MM.1S (cell line): Measurements from ENCODE around the gene LRRC42.

Experiments
- DNase-seq: peaks from one replicate; pipeline ENCODE4 v3.0.0-alpha.2; 2015
- H2AFZ ChIP-seq: fragments of 300-600 bp; sonication (generic); 2 replicates; pipeline ENCODE4 v1.6.0; 2016; ENCODE audit warnings: antibody characterized with exemption, low read length
- H3F3A ChIP-seq: fragments of 300-600 bp; sonication (generic); 2 replicates; pipeline ENCODE4 v1.6.1; 2016; ENCODE audit warnings: mild to moderate bottlenecking, antibody characterized with exemption, low read length, moderate library complexity, mixed read lengths; ENCODE audit not compliant: insufficient read depth
- H3K27ac ChIP-seq: fragments of 300-600 bp; sonication (generic); 2 replicates; pipeline ENCODE4 v1.5.1; 2016; ENCODE audit warnings: mild to moderate bottlenecking, low read length
- H3K27me3 ChIP-seq: fragments of 300-600 bp; sonication (generic); replicated peaks from 2 replicates; pipeline ENCODE4 v1.6.0; 2016; ENCODE audit warnings: low read length; ENCODE audit not compliant: insufficient read depth
- H3K36me3 ChIP-seq: fragments of 300-600 bp; sonication (generic); replicated peaks from 2 replicates; pipeline ENCODE4 v1.6.1; 2016; ENCODE audit warnings: mild to moderate bottlenecking, low read length, mixed read lengths; ENCODE audit not compliant: insufficient read depth
- H3K4me1 ChIP-seq: fragments of 300-600 bp; sonication (generic); 2 replicates; pipeline ENCODE4 v1.6.1; 2016; ENCODE audit warnings: low read length, mixed read lengths
- H3K4me2 ChIP-seq: fragments of 300-600 bp; sonication (generic); 2 replicates; pipeline ENCODE4 v1.6.0; 2016; ENCODE audit warnings: low read depth, low read length
- H3K4me3 ChIP-seq: fragments of 300-600 bp; sonication (generic); 2 replicates; pipeline ENCODE4 v1.5.1; 2016; ENCODE audit warnings: low read length, mixed read lengths
- H3K79me2 ChIP-seq: fragments of 300-600 bp; sonication (generic); 2 replicates; pipeline ENCODE4 v1.6.1; 2016; ENCODE audit warnings: mixed run types, low read length, mixed read lengths
- H3K9ac ChIP-seq: fragments of 300-600 bp; sonication (generic); 2 replicates; pipeline ENCODE4 v1.6.1; 2016; ENCODE audit warnings: low read length, mixed read lengths
- H3K9me2 ChIP-seq: fragments of 300-600 bp; sonication (generic); replicated peaks from 2 replicates; pipeline ENCODE4 v1.6.1; 2016; ENCODE audit warnings: mild to moderate bottlenecking, low read length, mixed read lengths; ENCODE audit not compliant: insufficient read depth
- H3K9me3 ChIP-seq: fragments of 300-600 bp; sonication (generic); replicated peaks from 2 replicates; pipeline ENCODE4 v1.6.1; 2016; ENCODE audit warnings: mild to moderate bottlenecking, low read length, mixed read lengths; ENCODE audit not compliant: insufficient read depth
- H4K20me1 ChIP-seq: fragments of 300-600 bp; sonication (generic); 2 replicates; pipeline ENCODE4 v1.6.1; 2016; ENCODE audit warnings: mild to moderate bottlenecking, low read length, moderate library complexity, mixed read lengths; ENCODE audit not compliant: insufficient read depth
- EZH2 ChIP-seq: fragments of 300-600 bp; sonication (generic); optimal IDR thresholded peaks from 2 replicates; pipeline ENCODE3; 2017; ENCODE audit warnings: low read depth, mild to moderate bottlenecking, antibody characterized with exemption, low read length, mixed read lengths
- EZH2phosphoT487 ChIP-seq: fragments of 300-600 bp; sonication (generic); IDR thresholded peaks from 2 replicates; pipeline ENCODE4 v1.6.1; 2018; ENCODE audit warnings: antibody characterized with exemption, low read length
- TF ChIP-seq, protein P1 (sequence below): fragments of 300-600 bp; sonication (generic); IDR thresholded peaks from 2 replicates; pipeline ENCODE4 v1.5.1; 2016; ENCODE audit warnings: antibody characterized with exemption, low read length, mixed read lengths

The LRRC42 gene

GRCh38 chr1:54016343-54017282 lies 70.5 kb downstream of the LRRC42 start:
- H2AFZ ChIP-seq, result no peak overlapping the region

More at GRCh38 chr1:54016343-54017282, 70.5 kb downstream of the LRRC42 start:
- no peak overlapping the region for H3K4me2 ChIP-seq
- H3K79me2 ChIP-seq, result no peaks in the 10 kb centered on the region
- no peaks in the 10 kb centered on the region for H3K4me1 ChIP-seq
- TF ChIP-seq EZH2phosphoT487 (no peak), EZH2 (no peak)
- TF ChIP-seq, protein P1, sequence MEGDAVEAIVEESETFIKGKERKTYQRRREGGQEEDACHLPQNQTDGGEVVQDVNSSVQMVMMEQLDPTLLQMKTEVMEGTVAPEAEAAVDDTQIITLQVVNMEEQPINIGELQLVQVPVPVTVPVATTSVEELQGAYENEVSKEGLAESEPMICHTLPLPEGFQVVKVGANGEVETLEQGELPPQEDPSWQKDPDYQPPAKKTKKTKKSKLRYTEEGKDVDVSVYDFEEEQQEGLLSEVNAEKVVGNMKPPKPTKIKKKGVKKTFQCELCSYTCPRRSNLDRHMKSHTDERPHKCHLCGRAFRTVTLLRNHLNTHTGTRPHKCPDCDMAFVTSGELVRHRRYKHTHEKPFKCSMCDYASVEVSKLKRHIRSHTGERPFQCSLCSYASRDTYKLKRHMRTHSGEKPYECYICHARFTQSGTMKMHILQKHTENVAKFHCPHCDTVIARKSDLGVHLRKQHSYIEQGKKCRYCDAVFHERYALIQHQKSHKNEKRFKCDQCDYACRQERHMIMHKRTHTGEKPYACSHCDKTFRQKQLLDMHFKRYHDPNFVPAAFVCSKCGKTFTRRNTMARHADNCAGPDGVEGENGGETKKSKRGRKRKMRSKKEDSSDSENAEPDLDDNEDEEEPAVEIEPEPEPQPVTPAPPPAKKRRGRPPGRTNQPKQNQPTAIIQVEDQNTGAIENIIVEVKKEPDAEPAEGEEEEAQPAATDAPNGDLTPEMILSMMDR, result no peak
- H3K9ac ChIP-seq, result no peak overlapping the region
- H3F3A ChIP-seq, result no peaks in the 10 kb centered on the region
- H3K4me3 ChIP-seq, result no peak overlapping the region
- H3K9me3 ChIP-seq, result no peaks in the 10 kb centered on the region
- no peak for DNase-seq
- no peaks in the 10 kb centered on the region for H4K20me1 ChIP-seq
- no peak overlapping the region for H3K27ac ChIP-seq
- H3K9me2 ChIP-seq, result no peaks in the 10 kb centered on the region
- H3K27me3 ChIP-seq, result no peaks in the 10 kb centered on the region
- no peaks in the 10 kb centered on the region for H3K36me3 ChIP-seq
